Measurements from ENCODE around the gene AKAP8L. TPM values are rescaled to one million over a fixed set of nuclear protein-coding genes. Genes with fewer than 3 reads are reported as not detected.
A peak's percentile ranks its signal among the peaks of the same experiment; 100 is the strongest.

Gene AKAP8L
- total and polyA plus RNA-seq, 9 of the 15 experiments (the other 6 are each of a cell fraction or from before 2014, with no cell fraction given), result 2.4 to 116 (median 70.7) TPM

GRCh38 chr19:15418579-15419412 lies at the start of gene AKAP8L (continued):
- TF ChIP-seq SIN3A (IDR thresholded peaks at IDR 0.05; ENCODE audit: borderline replicate concordance in 2 of 2, control insufficient read depth in 1 of 2, low read depth in 2 of 2, low read length in 2 of 2) (peak in 1 of 2 experiments; percentile 77; a peak in 1 of 4 replicates), FOXM1 (IDR thresholded peaks at IDR 0.05; ENCODE audit: low read depth) (peak; percentile 59), FOXM1 (CRISPR knock-in tag; IDR thresholded peaks at IDR 0.05; ENCODE audit: low read depth) (no peak), E2F6 (IDR thresholded peaks at IDR 0.05; ENCODE audit: borderline replicate concordance in 1 of 2, extremely low read depth in 1 of 2, insufficient read depth in 1 of 2, insufficient read length in 1 of 2, low read depth in 1 of 2, low read length in 1 of 2, poor library complexity in 1 of 2, severe bottlenecking in 1 of 2) (peak in 1 of 2 experiments; percentile 47), RBM25 (IDR thresholded peaks at IDR 0.05; ENCODE audit: low read depth, low read length, severe bottlenecking) (peak; percentile 97), HDGF (IDR thresholded peaks at IDR 0.05) (no peak), KDM5B (IDR thresholded peaks at IDR 0.05; ENCODE audit: insufficient replicate concordance, low read depth, low read length) (peak; percentile 81), REST (IDR thresholded peaks at IDR 0.05; ENCODE audit: borderline replicate concordance) (peak; percentile 72; the same call in 1 of the 2 replicates), REST (CRISPR knock-in tag; IDR thresholded peaks at IDR 0.05; ENCODE audit: low read depth) (no peak), OTX1 (CRISPR knock-in tag; IDR thresholded peaks at IDR 0.05) (peak; percentile 76), ARHGAP35 (IDR thresholded peaks at IDR 0.05; ENCODE audit: partially characterized antibody) (no peak), ZBTB7A (IDR thresholded peaks at IDR 0.05; ENCODE audit: borderline replicate concordance, control insufficient read depth, low read depth, low read length) (peak; percentile 79), ERF (CRISPR knock-in tag; IDR thresholded peaks at IDR 0.05) (peak; percentile 75; the same call in 1 of the 2 replicates), GMEB1 (CRISPR knock-in tag; IDR thresholded peaks at IDR 0.05) (no peak; the same call in 1 of the 2 replicates), ZNF3 (CRISPR knock-in tag; IDR thresholded peaks at IDR 0.05) (no peak)
